GM12878 (cell line): Measurements from ENCODE around the gene CAPZB. TPM values are rescaled to one million over a fixed set of nuclear protein-coding genes. Genes with fewer than 3 reads are reported as not detected.
A peak's percentile ranks its signal among the peaks of the same experiment; 100 is the strongest.

Experiments
- BRCA1 ChIP-seq: IDR thresholded peaks from 2 replicates; pipeline ENCODE4 v1.6.1; 2011; ENCODE audit warnings: low read depth, low read length, improper control_type of control experiment
- EGR1 ChIP-seq, 2 experiments: IDR thresholded peaks; 1 replicate in 1 of 2; 2 replicates in 1 of 2; pipeline ENCODE4 v1.6.1; 2011 to 2012; ENCODE audit warnings: low read depth in 2 of 2, low read length in 2 of 2, borderline replicate concordance in 1 of 2, mild to moderate bottlenecking in 1 of 2, moderate library complexity in 1 of 2
- EP300 ChIP-seq, 2 experiments: fragments of 150-350 bp in 1 of 2; IDR thresholded peaks; 2 replicates each; pipeline ENCODE4 v1.6.1; 2011 to 2012; ENCODE audit warnings: low read depth in 2 of 2, low read length in 2 of 2, borderline replicate concordance in 1 of 2, improper control_type of control experiment in 1 of 2, inconsistent platforms in 1 of 2; ENCODE audit not compliant: control insufficient read depth in 1 of 2
- ESRRA ChIP-seq: IDR thresholded peaks from 2 replicates; pipeline ENCODE4 v1.6.1; 2012; ENCODE audit warnings: mild to moderate bottlenecking, low read length, improper control_type of control experiment
- FOS ChIP-seq: IDR thresholded peaks from 3 replicates; pipeline ENCODE4 v1.6.1; 2011; ENCODE audit warnings: borderline replicate concordance; ENCODE audit not compliant: insufficient read length; ENCODE audit errors: extremely low read depth
- NFXL1 ChIP-seq: fragments of 450-650 bp; IDR thresholded peaks from 2 replicates; pipeline ENCODE4 v1.6.1; 2017; ENCODE audit warnings: antibody characterized with exemption, mild to moderate bottlenecking, borderline replicate concordance
- POLR2AphosphoS2 ChIP-seq: IDR thresholded peaks from 2 replicates; pipeline ENCODE4 v1.6.1; 2011; ENCODE audit warnings: low read depth, mild to moderate bottlenecking, low read length, improper control_type of control experiment, moderate library complexity
- RAD21 ChIP-seq: IDR thresholded peaks from 2 replicates; pipeline ENCODE4 v1.6.1; 2011; ENCODE audit warnings: mild to moderate bottlenecking, low read depth, low read length, moderate library complexity; ENCODE audit not compliant: insufficient read depth
- SRF ChIP-seq, 2 experiments: IDR thresholded peaks; 2 replicates each; pipeline ENCODE4 v1.6.1; 2011; ENCODE audit warnings: low read depth in 2 of 2, low read length in 2 of 2, mild to moderate bottlenecking in 1 of 2, moderate library complexity in 1 of 2
- WRNIP1 ChIP-seq: IDR thresholded peaks from 2 replicates; pipeline ENCODE4 v1.6.1; 2011; ENCODE audit warnings: low read depth, low read length, improper control_type of control experiment, borderline replicate concordance
- ZNF207 ChIP-seq: fragments of 450-650 bp; IDR thresholded peaks from 2 replicates; pipeline ENCODE4 v1.6.1; 2014; ENCODE audit warnings: antibody characterized with exemption, mild to moderate bottlenecking, borderline replicate concordance
- ZSCAN29 ChIP-seq: fragments of 450-650 bp; IDR thresholded peaks from 2 replicates; pipeline ENCODE4 v1.6.1; 2017; ENCODE audit warnings: mild to moderate bottlenecking, moderate library complexity
- polyA plus RNA-seq, 11 experiments: library from polyadenylated mRNA; depleted of rRNA in 4 of 11; unstranded in 6 of 11; stranded (reverse) in 5 of 11; fragments of >200 nt; fragmentation: Nextera tagmentation in 4 of 11; fragmentation: Illumina TruSeq in 1 of 11; extraction: Ambion mirVana in 4 of 11; extraction: Trizol in 1 of 11; gene quantifications; 1 replicate in 1 of 11; 2 replicates in 10 of 11; pipeline versions ENCODE4 v1.2.1 to v1.2.3, GENCODE V29; 2011 to 2016; ENCODE audit warnings: inconsistent platforms in 2 of 11, missing spikeins in 2 of 11, low read depth in 1 of 11
- total RNA-seq, 4 experiments: library from RNA; depleted of rRNA in 3 of 4; stranded (reverse); fragments of >200 nt in 3 of 4; fragmentation: Illumina TruSeq in 1 of 4; extraction: Trizol in 1 of 4; gene quantifications; 2 replicates each; pipeline versions ENCODE4 v1.2.1 to v1.2.3, GENCODE V29; 2013 to 2021
- TF ChIP-seq, protein P1 (sequence below): IDR thresholded peaks from 2 replicates; pipeline ENCODE4 v1.6.1; 2012; ENCODE audit warnings: mild to moderate bottlenecking, low read depth, low read length
- TF ChIP-seq, protein P2 (sequence below), 3 experiments: IDR thresholded peaks in 2 of 3; conservative IDR thresholded peaks in 1 of 3; 2 replicates each; pipeline ENCODE4 v1.5.1; 2011; ENCODE audit warnings: low read depth in 3 of 3, low read length in 3 of 3, mild to moderate bottlenecking in 3 of 3, control low read depth in 2 of 3, moderate library complexity in 2 of 3, inconsistent platforms in 1 of 3, mixed read lengths in 1 of 3; ENCODE audit not compliant: control insufficient read depth in 2 of 3, insufficient read depth in 1 of 3; ENCODE audit errors: extremely low read depth in 1 of 3
- TF ChIP-seq, protein P3 (sequence below): IDR thresholded peaks from 2 replicates; pipeline ENCODE4 v1.6.1; 2011; ENCODE audit warnings: low read depth, low read length, improper control_type of control experiment, borderline replicate concordance
- TF ChIP-seq, protein P4 (sequence below): IDR thresholded peaks from 2 replicates; pipeline ENCODE4 v1.6.1; 2012; ENCODE audit warnings: low read depth, low read length, improper control_type of control experiment
- TF ChIP-seq, protein P5 (sequence below): fragments of 150-350 bp; IDR thresholded peaks from 2 replicates; pipeline ENCODE4 v1.6.1; 2016; ENCODE audit warnings: low read depth, low read length

CAPZB gene
- total and polyA plus RNA-seq, 10 of the 15 experiments (the other 5 are each of a cell fraction or from before 2014, with no cell fraction given): 104 to 454 (median 213) TPM

DNA sequence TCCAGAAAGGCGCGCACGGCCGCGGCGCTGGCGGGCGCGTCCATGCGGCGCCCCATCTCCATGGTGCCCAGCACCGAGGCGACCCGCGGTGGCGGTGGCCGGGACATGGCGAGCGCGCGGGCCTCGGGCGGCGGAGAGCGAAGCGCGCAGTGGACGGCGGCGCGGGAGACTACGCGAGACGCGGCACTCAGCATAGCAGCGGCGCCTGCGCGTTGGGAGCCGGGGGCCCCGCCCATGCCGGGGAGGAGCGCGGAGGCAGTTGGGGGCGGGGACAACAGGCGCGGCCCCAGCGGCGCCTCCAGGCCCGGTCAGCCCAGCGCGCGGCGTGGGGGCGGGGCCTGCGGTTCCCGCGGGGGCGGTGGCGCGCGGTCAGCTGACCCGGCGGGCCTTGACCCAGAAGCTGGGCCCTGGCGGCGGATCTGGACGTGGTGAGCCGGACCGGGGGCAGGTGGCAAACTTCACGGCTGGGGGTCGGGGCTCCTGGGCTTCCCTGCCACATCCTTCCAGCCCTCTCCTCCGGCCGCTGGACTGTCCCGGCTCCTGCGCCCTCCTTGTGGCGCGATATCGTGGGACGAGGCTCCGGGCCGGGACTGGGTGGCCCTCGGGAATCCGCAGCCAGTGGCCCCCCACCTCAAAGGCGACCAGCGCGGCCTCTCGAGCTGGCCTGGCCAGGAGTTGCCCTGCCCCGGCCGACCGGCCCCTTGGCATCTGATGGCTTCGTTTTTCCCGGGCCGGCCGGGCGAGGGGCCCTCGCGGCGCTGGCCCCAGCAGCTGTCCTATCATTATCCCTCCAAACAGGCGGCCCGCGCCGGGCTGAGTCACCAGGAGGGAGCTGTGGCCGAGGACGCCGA is 173.2 kb downstream of the CAPZB start, which contains the start of the genes AKR7A2 and SLC66A1 (continued):
- TF ChIP-seq, protein P1, sequence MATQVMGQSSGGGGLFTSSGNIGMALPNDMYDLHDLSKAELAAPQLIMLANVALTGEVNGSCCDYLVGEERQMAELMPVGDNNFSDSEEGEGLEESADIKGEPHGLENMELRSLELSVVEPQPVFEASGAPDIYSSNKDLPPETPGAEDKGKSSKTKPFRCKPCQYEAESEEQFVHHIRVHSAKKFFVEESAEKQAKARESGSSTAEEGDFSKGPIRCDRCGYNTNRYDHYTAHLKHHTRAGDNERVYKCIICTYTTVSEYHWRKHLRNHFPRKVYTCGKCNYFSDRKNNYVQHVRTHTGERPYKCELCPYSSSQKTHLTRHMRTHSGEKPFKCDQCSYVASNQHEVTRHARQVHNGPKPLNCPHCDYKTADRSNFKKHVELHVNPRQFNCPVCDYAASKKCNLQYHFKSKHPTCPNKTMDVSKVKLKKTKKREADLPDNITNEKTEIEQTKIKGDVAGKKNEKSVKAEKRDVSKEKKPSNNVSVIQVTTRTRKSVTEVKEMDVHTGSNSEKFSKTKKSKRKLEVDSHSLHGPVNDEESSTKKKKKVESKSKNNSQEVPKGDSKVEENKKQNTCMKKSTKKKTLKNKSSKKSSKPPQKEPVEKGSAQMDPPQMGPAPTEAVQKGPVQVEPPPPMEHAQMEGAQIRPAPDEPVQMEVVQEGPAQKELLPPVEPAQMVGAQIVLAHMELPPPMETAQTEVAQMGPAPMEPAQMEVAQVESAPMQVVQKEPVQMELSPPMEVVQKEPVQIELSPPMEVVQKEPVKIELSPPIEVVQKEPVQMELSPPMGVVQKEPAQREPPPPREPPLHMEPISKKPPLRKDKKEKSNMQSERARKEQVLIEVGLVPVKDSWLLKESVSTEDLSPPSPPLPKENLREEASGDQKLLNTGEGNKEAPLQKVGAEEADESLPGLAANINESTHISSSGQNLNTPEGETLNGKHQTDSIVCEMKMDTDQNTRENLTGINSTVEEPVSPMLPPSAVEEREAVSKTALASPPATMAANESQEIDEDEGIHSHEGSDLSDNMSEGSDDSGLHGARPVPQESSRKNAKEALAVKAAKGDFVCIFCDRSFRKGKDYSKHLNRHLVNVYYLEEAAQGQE: no peak
- TF ChIP-seq, protein P2, sequence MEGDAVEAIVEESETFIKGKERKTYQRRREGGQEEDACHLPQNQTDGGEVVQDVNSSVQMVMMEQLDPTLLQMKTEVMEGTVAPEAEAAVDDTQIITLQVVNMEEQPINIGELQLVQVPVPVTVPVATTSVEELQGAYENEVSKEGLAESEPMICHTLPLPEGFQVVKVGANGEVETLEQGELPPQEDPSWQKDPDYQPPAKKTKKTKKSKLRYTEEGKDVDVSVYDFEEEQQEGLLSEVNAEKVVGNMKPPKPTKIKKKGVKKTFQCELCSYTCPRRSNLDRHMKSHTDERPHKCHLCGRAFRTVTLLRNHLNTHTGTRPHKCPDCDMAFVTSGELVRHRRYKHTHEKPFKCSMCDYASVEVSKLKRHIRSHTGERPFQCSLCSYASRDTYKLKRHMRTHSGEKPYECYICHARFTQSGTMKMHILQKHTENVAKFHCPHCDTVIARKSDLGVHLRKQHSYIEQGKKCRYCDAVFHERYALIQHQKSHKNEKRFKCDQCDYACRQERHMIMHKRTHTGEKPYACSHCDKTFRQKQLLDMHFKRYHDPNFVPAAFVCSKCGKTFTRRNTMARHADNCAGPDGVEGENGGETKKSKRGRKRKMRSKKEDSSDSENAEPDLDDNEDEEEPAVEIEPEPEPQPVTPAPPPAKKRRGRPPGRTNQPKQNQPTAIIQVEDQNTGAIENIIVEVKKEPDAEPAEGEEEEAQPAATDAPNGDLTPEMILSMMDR (IDR thresholded peaks at IDR 0.05 in 2 of 3, conservative IDR thresholded peaks at IDR 0.05 in 1 of 3; ENCODE audit: control insufficient read depth in 2 of 3, extremely low read depth in 1 of 3, insufficient read depth in 1 of 3, low read depth in 3 of 3, low read length in 3 of 3): peak in 1 of 3 experiments; percentile 7; a peak in 1 of 6 replicates
- TF ChIP-seq ZSCAN29: no peak
- no peak for TF ChIP-seq WRNIP1
- TF ChIP-seq, protein P3, sequence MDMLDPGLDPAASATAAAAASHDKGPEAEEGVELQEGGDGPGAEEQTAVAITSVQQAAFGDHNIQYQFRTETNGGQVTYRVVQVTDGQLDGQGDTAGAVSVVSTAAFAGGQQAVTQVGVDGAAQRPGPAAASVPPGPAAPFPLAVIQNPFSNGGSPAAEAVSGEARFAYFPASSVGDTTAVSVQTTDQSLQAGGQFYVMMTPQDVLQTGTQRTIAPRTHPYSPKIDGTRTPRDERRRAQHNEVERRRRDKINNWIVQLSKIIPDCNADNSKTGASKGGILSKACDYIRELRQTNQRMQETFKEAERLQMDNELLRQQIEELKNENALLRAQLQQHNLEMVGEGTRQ: peak; percentile 53
- TF ChIP-seq BRCA1: peak; percentile 44; the same call in 1 of the 2 replicates
- peak; percentile 23 to 99 for TF ChIP-seq EGR1 (IDR thresholded peaks at IDR 0.05; ENCODE audit: borderline replicate concordance in 1 of 2, low read depth in 2 of 2, low read length in 2 of 2)
- no peak for TF ChIP-seq RAD21
- no peak for TF ChIP-seq ESRRA
- TF ChIP-seq SRF (IDR thresholded peaks at IDR 0.05; ENCODE audit: low read depth in 2 of 2, low read length in 2 of 2): peak in 1 of 2 experiments; percentile 55; a peak in 1 of 4 replicates
- TF ChIP-seq, protein P4, sequence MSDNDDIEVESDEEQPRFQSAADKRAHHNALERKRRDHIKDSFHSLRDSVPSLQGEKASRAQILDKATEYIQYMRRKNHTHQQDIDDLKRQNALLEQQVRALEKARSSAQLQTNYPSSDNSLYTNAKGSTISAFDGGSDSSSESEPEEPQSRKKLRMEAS: no peak
- TF ChIP-seq, protein P5, sequence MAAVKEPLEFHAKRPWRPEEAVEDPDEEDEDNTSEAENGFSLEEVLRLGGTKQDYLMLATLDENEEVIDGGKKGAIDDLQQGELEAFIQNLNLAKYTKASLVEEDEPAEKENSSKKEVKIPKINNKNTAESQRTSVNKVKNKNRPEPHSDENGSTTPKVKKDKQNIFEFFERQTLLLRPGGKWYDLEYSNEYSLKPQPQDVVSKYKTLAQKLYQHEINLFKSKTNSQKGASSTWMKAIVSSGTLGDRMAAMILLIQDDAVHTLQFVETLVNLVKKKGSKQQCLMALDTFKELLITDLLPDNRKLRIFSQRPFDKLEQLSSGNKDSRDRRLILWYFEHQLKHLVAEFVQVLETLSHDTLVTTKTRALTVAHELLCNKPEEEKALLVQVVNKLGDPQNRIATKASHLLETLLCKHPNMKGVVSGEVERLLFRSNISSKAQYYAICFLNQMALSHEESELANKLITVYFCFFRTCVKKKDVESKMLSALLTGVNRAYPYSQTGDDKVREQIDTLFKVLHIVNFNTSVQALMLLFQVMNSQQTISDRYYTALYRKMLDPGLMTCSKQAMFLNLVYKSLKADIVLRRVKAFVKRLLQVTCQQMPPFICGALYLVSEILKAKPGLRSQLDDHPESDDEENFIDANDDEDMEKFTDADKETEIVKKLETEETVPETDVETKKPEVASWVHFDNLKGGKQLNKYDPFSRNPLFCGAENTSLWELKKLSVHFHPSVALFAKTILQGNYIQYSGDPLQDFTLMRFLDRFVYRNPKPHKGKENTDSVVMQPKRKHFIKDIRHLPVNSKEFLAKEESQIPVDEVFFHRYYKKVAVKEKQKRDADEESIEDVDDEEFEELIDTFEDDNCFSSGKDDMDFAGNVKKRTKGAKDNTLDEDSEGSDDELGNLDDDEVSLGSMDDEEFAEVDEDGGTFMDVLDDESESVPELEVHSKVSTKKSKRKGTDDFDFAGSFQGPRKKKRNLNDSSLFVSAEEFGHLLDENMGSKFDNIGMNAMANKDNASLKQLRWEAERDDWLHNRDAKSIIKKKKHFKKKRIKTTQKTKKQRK: no peak
- 0 out of 2 replicates have a peak, but pooled peaks have one; percentile 19 for TF ChIP-seq NFXL1
- TF ChIP-seq EP300 (IDR thresholded peaks at IDR 0.05; ENCODE audit: borderline replicate concordance in 1 of 2, control insufficient read depth in 1 of 2, low read depth in 2 of 2, low read length in 2 of 2): no peak
- peak; percentile 64; the same call in 1 of the 2 replicates for TF ChIP-seq POLR2AphosphoS2
- peak; percentile 76; the same call in 1 of the 2 replicates for TF ChIP-seq ZNF207
- no peak for TF ChIP-seq FOS
